ENCODE results near the gene GALNT14.

Gene GALNT14

DNA sequence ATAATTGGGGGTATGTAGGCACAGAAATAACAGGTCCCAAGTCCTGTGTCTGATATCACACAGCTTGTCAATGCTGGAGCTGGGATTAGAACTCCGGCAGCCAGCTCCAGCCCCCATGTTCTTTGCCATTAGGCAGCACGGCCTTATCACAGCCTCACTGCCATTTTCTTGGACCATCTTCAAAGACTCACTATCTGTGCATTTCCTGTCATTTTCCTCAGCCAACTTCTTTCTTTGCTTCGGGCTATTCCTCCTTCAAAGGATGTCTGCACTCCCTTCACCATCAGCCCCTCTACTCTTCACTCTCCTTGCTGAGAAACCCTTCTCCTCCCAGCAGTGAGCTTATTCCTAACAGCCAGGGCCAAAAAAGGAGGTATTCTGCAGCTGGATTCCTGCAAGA is 139.6 kb downstream of the GALNT14 start:
- Histone ChIP-seq H3K27ac (ENCODE audit: low read depth in 2 of 2, low read length in 2 of 2) (no peak overlapping the region), H3K36me3 (ENCODE audit: control insufficient read depth in 2 of 2, insufficient read depth in 2 of 2, low read length in 2 of 2) (no peaks in the 10 kb centered on the region), H3K9ac (ENCODE audit: low read depth in 1 of 2, low read length in 2 of 2) (no peak overlapping the region), H3K4me1 (ENCODE audit: control insufficient read depth in 2 of 2, insufficient read depth in 2 of 2, low read length in 2 of 2) (no peaks in the 10 kb centered on the region), H3K9me3 (ENCODE audit: control insufficient read depth in 2 of 2, low read length in 2 of 2) (no peaks in the 10 kb centered on the region), H3K4me3 (ENCODE audit: low read length in 2 of 2) (no peak overlapping the region), H3K27me3 (ENCODE audit: control insufficient read depth in 2 of 2, insufficient read depth in 2 of 2, low read length in 2 of 2) (no peaks in the 10 kb centered on the region)

DNA sequence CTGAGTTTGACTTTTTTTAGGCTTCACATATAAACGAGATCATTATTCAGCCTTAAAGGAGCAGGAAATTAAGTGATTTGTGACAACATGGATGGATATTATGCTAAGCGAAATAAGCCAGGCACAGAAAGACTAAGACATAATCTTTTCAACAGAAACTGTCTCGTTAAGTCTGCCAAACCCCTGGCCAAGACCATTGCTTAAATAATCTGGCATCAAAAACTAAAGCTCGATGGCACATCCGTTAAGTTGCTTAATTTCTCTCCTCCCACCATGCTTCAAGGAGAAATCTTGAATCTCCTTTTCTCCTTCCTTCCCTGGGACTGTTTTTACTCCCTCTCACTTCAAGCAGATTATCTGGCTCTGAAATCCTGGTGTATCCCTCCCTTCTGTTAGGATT is 140.3 kb downstream of the GALNT14 start:
- H3K4me3 ChIP-seq (ENCODE audit: low read length in 2 of 2) = no peak overlapping the region
- no peaks in the 10 kb centered on the region for H3K36me3 ChIP-seq (ENCODE audit: control insufficient read depth in 2 of 2, insufficient read depth in 2 of 2, low read length in 2 of 2)
- H3K27me3 ChIP-seq (ENCODE audit: control insufficient read depth in 2 of 2, insufficient read depth in 2 of 2, low read length in 2 of 2) = no peaks in the 10 kb centered on the region
- H3K27ac ChIP-seq (ENCODE audit: low read depth in 2 of 2, low read length in 2 of 2) = no peak overlapping the region
- no peak overlapping the region for H3K9ac ChIP-seq (ENCODE audit: low read depth in 1 of 2, low read length in 2 of 2)
- no peaks in the 10 kb centered on the region for H3K9me3 ChIP-seq (ENCODE audit: control insufficient read depth in 2 of 2, low read length in 2 of 2)
- no peaks in the 10 kb centered on the region for H3K4me1 ChIP-seq (ENCODE audit: control insufficient read depth in 2 of 2, insufficient read depth in 2 of 2, low read length in 2 of 2)

DNA sequence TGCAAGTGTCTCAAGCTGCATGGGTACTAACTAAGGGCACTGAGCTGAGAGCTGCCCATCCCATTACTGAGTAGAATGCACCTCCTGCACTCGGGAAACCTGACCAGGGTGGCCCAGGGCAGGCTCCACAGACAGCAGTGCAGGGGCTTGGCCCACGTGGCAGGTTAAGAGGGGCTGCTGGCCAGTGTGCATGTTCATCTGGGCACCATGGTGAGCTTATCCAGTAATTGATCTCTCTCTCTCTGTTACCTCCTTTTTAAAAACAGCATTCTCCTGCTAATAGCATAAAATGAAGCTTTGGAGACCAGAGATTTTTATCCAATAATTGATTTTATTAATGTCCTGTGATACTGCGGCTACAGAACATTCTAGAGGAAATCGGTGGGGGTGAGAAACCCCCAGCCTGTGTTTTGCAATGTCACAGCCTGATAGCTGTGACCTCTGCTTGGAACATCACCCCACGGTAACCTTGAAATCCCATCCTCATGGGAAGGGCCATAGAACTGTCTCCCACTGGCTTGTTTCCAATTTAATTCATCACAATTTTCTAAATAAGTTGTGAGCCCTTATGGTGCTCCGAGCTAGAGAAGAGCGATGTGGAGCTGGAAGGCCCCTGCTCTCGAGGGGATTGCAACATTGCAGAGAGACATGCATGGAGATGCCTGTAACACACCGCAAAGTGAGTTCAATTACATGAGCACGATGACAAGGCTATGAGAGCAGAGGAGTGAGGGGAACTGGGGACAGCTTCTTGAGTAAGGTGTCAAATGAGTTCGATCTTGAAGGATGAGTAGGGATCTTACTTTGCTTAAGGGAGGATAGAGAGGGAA is 143.8 kb downstream of the GALNT14 start:
- no peaks in the 10 kb centered on the region for H3K9me3 ChIP-seq (ENCODE audit: control insufficient read depth in 2 of 2, low read length in 2 of 2)
- no peaks in the 10 kb centered on the region for H3K27me3 ChIP-seq (ENCODE audit: control insufficient read depth in 2 of 2, insufficient read depth in 2 of 2, low read length in 2 of 2)
- H3K4me3 ChIP-seq (ENCODE audit: low read length in 2 of 2) = no peak overlapping the region
- no peak overlapping the region for H3K27ac ChIP-seq (ENCODE audit: low read depth in 2 of 2, low read length in 2 of 2)
- no peak overlapping the region for H3K9ac ChIP-seq (ENCODE audit: low read depth in 1 of 2, low read length in 2 of 2)
- H3K36me3 ChIP-seq (ENCODE audit: control insufficient read depth in 2 of 2, insufficient read depth in 2 of 2, low read length in 2 of 2) = no peaks in the 10 kb centered on the region
- no peaks in the 10 kb centered on the region for H3K4me1 ChIP-seq (ENCODE audit: control insufficient read depth in 2 of 2, insufficient read depth in 2 of 2, low read length in 2 of 2)

DNA sequence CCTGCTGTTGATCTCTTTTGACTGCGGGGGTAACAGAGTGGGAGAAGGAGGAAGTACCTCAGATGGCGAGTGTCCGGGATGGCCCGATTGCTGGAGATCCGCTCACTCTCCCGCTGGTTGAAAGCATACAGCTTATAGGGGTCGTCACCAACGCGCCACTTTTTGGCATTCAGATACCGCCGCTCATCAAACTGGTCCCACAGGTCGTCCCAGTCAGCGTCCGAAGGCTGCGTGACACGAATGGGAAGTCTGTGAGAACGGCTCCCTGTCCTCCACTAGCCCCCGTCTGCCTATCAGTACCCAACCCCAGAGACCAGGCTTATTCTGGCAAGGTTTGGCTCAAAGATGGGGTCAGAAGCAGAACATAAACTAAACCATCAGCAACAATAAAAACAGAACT is 145.5 kb downstream of the GALNT14 start:
- Histone ChIP-seq H3K4me3 (ENCODE audit: low read length in 2 of 2) (no peak overlapping the region), H3K9ac (ENCODE audit: low read depth in 1 of 2, low read length in 2 of 2) (no peak overlapping the region), H3K36me3 (ENCODE audit: control insufficient read depth in 2 of 2, insufficient read depth in 2 of 2, low read length in 2 of 2) (no peaks in the 10 kb centered on the region), H3K27me3 (ENCODE audit: control insufficient read depth in 2 of 2, insufficient read depth in 2 of 2, low read length in 2 of 2) (no peaks in the 10 kb centered on the region), H3K9me3 (ENCODE audit: control insufficient read depth in 2 of 2, low read length in 2 of 2) (no peaks in the 10 kb centered on the region), H3K4me1 (ENCODE audit: control insufficient read depth in 2 of 2, insufficient read depth in 2 of 2, low read length in 2 of 2) (no peaks in the 10 kb centered on the region), H3K27ac (ENCODE audit: low read depth in 2 of 2, low read length in 2 of 2) (no peak overlapping the region)

DNA sequence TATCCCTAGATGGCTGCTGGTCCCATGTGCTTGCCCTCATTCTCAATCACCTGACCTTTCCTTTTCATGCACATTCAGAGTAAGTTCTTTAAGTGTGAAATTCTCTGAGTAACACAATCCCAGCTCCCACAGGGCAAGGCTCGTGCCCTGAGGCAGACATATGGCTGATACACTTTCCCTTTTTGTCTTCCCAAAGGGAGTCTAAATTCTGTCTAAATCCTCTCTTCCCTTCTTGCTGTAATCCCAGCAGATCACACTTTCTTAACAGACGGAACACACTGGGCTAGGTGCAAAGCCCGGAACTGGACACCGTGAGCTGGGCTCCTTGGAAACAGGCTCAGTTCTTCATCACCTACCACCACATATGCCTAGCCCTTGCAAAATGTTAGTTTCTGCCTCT is 147.6 kb downstream of the GALNT14 start:
- no peak overlapping the region for H3K27ac ChIP-seq (ENCODE audit: low read depth in 2 of 2, low read length in 2 of 2)
- no peaks in the 10 kb centered on the region for H3K4me1 ChIP-seq (ENCODE audit: control insufficient read depth in 2 of 2, insufficient read depth in 2 of 2, low read length in 2 of 2)
- H3K27me3 ChIP-seq (ENCODE audit: control insufficient read depth in 2 of 2, insufficient read depth in 2 of 2, low read length in 2 of 2) = no peaks in the 10 kb centered on the region
- no peak overlapping the region for H3K9ac ChIP-seq (ENCODE audit: low read depth in 1 of 2, low read length in 2 of 2)
- no peaks in the 10 kb centered on the region for H3K36me3 ChIP-seq (ENCODE audit: control insufficient read depth in 2 of 2, insufficient read depth in 2 of 2, low read length in 2 of 2)
- H3K9me3 ChIP-seq (ENCODE audit: control insufficient read depth in 2 of 2, low read length in 2 of 2) = no peaks in the 10 kb centered on the region
- H3K4me3 ChIP-seq (ENCODE audit: low read length in 2 of 2) = no peak overlapping the region

DNA sequence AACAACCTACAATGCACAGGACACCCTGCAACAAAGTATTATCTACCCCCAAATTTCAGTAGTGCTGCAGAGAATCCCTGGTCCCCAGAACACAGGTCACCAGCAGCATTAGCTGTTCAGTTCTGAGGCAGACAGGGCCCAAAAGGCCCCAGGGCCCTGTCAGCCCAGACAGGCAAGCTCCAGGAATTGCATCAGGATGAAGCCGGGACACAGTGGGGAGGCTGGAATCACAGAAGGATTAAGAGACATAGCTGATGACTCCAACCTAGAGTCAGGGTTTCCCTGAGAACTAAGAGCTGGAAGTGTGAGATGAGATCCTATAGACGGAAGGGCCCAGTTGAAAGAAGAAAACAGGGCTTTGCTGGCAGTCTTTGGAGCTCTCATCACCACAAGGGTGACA is 148.1 kb downstream of the GALNT14 start:
- Histone ChIP-seq H3K9ac (ENCODE audit: low read depth in 1 of 2, low read length in 2 of 2) (no peak overlapping the region), H3K27me3 (ENCODE audit: control insufficient read depth in 2 of 2, insufficient read depth in 2 of 2, low read length in 2 of 2) (no peaks in the 10 kb centered on the region), H3K4me3 (ENCODE audit: low read length in 2 of 2) (no peak overlapping the region), H3K27ac (ENCODE audit: low read depth in 2 of 2, low read length in 2 of 2) (no peak overlapping the region), H3K36me3 (ENCODE audit: control insufficient read depth in 2 of 2, insufficient read depth in 2 of 2, low read length in 2 of 2) (no peaks in the 10 kb centered on the region), H3K9me3 (ENCODE audit: control insufficient read depth in 2 of 2, low read length in 2 of 2) (no peaks in the 10 kb centered on the region), H3K4me1 (ENCODE audit: control insufficient read depth in 2 of 2, insufficient read depth in 2 of 2, low read length in 2 of 2) (no peaks in the 10 kb centered on the region)

DNA sequence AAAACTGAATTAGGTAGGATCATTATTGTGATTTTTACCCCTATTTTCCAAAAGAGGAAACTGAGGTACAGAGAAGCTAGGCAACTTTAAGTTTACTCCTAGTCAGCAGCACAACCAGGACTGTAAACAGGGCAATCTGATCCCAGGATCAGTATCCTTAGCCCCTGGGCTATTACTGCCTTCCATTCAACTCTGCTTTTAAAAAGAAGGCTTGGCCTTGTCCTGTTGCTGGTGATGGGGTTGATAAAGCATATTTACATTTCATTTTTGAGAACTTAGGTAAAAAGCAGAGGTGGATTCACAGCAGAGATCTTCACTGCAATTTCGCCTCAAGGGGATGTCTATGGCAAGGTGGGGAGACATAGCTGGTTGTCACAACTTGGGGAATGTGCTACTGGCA is 148.5 kb downstream of the GALNT14 start:
- Histone ChIP-seq H3K27ac (ENCODE audit: low read depth in 2 of 2, low read length in 2 of 2) (no peak overlapping the region), H3K36me3 (ENCODE audit: control insufficient read depth in 2 of 2, insufficient read depth in 2 of 2, low read length in 2 of 2) (no peaks in the 10 kb centered on the region), H3K9ac (ENCODE audit: low read depth in 1 of 2, low read length in 2 of 2) (no peak overlapping the region), H3K4me3 (ENCODE audit: low read length in 2 of 2) (no peak overlapping the region), H3K27me3 (ENCODE audit: control insufficient read depth in 2 of 2, insufficient read depth in 2 of 2, low read length in 2 of 2) (no peaks in the 10 kb centered on the region), H3K9me3 (ENCODE audit: control insufficient read depth in 2 of 2, low read length in 2 of 2) (no peaks in the 10 kb centered on the region), H3K4me1 (ENCODE audit: control insufficient read depth in 2 of 2, insufficient read depth in 2 of 2, low read length in 2 of 2) (no peaks in the 10 kb centered on the region)

DNA sequence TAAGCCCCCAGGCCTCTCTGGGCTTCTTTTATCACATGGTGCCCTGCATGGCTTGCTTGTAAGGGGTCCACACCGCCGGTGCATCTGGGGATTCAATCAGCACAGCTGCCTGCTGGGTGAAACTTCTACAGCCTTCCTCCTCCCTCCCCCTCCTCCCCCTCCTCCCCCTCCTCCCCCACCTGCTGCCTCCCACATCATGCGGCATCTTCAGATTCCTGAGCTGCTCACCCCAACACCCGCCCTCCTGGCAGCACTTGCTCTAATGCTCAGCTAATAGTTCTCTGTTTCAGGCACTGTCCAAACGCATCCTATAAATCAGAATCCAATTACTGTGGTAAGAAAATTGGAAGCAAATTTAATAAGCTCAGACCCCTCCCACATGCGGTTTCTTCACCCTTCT is 150.7 kb downstream of the GALNT14 start:
- Histone ChIP-seq H3K9me3 (ENCODE audit: control insufficient read depth in 2 of 2, low read length in 2 of 2) (no peaks in the 10 kb centered on the region), H3K27ac (ENCODE audit: low read depth in 2 of 2, low read length in 2 of 2) (no peak overlapping the region), H3K9ac (ENCODE audit: low read depth in 1 of 2, low read length in 2 of 2) (no peak overlapping the region), H3K27me3 (ENCODE audit: control insufficient read depth in 2 of 2, insufficient read depth in 2 of 2, low read length in 2 of 2) (no peaks in the 10 kb centered on the region), H3K36me3 (ENCODE audit: control insufficient read depth in 2 of 2, insufficient read depth in 2 of 2, low read length in 2 of 2) (no peaks in the 10 kb centered on the region), H3K4me3 (ENCODE audit: low read length in 2 of 2) (no peak overlapping the region), H3K4me1 (ENCODE audit: control insufficient read depth in 2 of 2, insufficient read depth in 2 of 2, low read length in 2 of 2) (no peaks in the 10 kb centered on the region)

DNA sequence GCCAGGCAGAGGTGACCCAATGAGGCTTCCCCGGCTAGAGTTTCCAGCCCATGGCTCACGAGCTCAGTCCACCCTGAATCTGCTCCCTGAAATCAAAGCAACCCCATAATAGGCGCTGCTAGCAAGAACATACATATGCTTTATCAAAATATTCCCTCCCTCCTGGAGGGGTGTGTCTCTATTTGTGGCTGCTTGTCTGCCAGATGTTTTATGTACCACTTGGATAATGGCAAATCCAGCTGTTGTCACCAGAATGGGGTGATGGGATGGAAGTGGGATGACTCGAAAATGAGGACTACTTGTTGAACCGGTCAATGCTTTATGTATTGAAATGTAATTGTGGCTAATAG is 152.0 kb downstream of the GALNT14 start:
- H3K27me3 ChIP-seq (ENCODE audit: control insufficient read depth in 2 of 2, insufficient read depth in 2 of 2, low read length in 2 of 2) = no peaks in the 10 kb centered on the region
- no peaks in the 10 kb centered on the region for H3K9me3 ChIP-seq (ENCODE audit: control insufficient read depth in 2 of 2, low read length in 2 of 2)
- no peak overlapping the region for H3K9ac ChIP-seq (ENCODE audit: low read depth in 1 of 2, low read length in 2 of 2)
- H3K4me3 ChIP-seq (ENCODE audit: low read length in 2 of 2) = no peak overlapping the region
- H3K27ac ChIP-seq (ENCODE audit: low read depth in 2 of 2, low read length in 2 of 2) = no peak overlapping the region
- H3K36me3 ChIP-seq (ENCODE audit: control insufficient read depth in 2 of 2, insufficient read depth in 2 of 2, low read length in 2 of 2) = no peaks in the 10 kb centered on the region
- no peaks in the 10 kb centered on the region for H3K4me1 ChIP-seq (ENCODE audit: control insufficient read depth in 2 of 2, insufficient read depth in 2 of 2, low read length in 2 of 2)

DNA sequence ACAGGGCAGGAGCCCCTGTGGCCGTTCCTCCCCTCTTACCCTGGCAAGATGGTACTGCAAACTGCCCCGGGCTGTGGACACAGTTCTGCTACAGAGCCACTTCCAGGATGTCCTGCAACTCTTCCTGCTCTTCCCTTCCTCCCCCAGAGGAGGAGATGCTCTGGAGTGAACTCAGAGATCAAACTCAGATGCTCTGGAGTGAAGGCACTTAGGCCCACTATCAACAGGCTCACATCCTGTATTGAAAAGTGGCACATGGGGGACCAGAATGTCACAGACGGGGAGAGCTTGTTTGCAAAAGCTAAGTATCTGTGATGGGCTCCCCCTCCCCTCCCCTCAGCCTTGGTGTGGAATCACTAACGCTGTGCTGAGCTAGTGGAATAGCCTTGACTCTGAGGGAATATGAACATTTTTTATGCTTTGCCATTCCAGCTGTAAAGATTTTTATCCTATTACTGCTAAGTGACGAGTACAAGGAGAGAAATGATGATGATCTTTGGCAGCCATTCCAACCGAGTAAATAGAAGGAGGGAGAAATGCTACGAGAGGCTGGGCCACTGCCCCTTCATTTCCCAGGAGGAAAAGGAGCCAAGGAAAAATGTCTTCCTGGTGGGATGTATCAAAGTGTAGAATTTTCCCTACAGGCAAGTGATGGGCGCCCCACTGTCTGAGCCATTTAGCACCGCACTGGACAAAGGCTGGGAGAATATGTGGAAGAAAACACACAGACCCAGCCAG is 152.6 kb downstream of the GALNT14 start:
- no peak overlapping the region for H3K4me3 ChIP-seq (ENCODE audit: low read length in 2 of 2)
- H3K36me3 ChIP-seq (ENCODE audit: control insufficient read depth in 2 of 2, insufficient read depth in 2 of 2, low read length in 2 of 2) = no peaks in the 10 kb centered on the region
- H3K9ac ChIP-seq (ENCODE audit: low read depth in 1 of 2, low read length in 2 of 2) = no peak overlapping the region
- no peak overlapping the region for H3K27ac ChIP-seq (ENCODE audit: low read depth in 2 of 2, low read length in 2 of 2)
- no peaks in the 10 kb centered on the region for H3K9me3 ChIP-seq (ENCODE audit: control insufficient read depth in 2 of 2, low read length in 2 of 2)
- H3K4me1 ChIP-seq (ENCODE audit: control insufficient read depth in 2 of 2, insufficient read depth in 2 of 2, low read length in 2 of 2) = no peaks in the 10 kb centered on the region
- H3K27me3 ChIP-seq (ENCODE audit: control insufficient read depth in 2 of 2, insufficient read depth in 2 of 2, low read length in 2 of 2) = no peaks in the 10 kb centered on the region

All from mucosa of rectum (tissue), 2 donors.